ENCODE measurements around the gene VSIG10.

VSIG10 gene

DNA sequence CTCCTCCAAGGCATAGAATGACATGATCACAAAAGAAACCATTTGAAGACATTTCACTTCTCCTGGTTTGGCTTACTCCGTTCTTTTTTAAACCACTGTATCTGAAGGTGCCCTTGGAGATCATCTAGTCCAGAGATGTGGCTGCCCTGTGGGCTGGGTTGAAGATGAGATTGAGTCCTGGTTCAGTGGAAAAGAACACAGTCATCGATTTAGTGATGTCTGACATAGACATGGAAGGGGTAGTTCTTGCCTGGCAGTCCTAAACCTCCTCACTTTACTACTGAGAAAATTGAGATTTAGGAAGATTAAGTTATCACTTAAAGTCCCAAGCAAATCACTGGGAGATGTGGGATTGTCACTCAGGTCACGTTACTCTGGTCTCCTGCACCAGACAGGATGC, 2.8 kb downstream of the VSIG10 start:
- ATAC-seq = no peak
- no peak for TF ChIP-seq PATZ1 (CRISPR knock-in tag; IDR thresholded peaks at IDR 0.05; ENCODE audit: borderline replicate concordance)
- TF ChIP-seq, protein P1, sequence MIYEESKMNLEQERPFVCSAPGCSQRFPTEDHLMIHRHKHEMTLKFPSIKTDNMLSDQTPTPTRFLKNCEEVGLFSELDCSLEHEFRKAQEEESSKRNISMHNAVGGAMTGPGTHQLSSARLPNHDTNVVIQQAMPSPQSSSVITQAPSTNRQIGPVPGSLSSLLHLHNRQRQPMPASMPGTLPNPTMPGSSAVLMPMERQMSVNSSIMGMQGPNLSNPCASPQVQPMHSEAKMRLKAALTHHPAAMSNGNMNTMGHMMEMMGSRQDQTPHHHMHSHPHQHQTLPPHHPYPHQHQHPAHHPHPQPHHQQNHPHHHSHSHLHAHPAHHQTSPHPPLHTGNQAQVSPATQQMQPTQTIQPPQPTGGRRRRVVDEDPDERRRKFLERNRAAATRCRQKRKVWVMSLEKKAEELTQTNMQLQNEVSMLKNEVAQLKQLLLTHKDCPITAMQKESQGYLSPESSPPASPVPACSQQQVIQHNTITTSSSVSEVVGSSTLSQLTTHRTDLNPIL (CRISPR knock-in tag; IDR thresholded peaks at IDR 0.05; ENCODE audit: low read depth) = no peak
- TF ChIP-seq CSDC2 (CRISPR knock-in tag; IDR thresholded peaks at IDR 0.05) = no peak
- TF ChIP-seq ARNTL (CRISPR knock-in tag; IDR thresholded peaks at IDR 0.05; ENCODE audit: borderline replicate concordance, low read depth) = no peak
- no peak for TF ChIP-seq GLIS3 (CRISPR knock-in tag; IDR thresholded peaks at IDR 0.05)
- no peak for TF ChIP-seq ZFP30 (CRISPR knock-in tag; IDR thresholded peaks at IDR 0.05)
- no peak for TF ChIP-seq ISL1 (CRISPR knock-in tag; IDR thresholded peaks at IDR 0.05)
- TF ChIP-seq, protein P2, sequence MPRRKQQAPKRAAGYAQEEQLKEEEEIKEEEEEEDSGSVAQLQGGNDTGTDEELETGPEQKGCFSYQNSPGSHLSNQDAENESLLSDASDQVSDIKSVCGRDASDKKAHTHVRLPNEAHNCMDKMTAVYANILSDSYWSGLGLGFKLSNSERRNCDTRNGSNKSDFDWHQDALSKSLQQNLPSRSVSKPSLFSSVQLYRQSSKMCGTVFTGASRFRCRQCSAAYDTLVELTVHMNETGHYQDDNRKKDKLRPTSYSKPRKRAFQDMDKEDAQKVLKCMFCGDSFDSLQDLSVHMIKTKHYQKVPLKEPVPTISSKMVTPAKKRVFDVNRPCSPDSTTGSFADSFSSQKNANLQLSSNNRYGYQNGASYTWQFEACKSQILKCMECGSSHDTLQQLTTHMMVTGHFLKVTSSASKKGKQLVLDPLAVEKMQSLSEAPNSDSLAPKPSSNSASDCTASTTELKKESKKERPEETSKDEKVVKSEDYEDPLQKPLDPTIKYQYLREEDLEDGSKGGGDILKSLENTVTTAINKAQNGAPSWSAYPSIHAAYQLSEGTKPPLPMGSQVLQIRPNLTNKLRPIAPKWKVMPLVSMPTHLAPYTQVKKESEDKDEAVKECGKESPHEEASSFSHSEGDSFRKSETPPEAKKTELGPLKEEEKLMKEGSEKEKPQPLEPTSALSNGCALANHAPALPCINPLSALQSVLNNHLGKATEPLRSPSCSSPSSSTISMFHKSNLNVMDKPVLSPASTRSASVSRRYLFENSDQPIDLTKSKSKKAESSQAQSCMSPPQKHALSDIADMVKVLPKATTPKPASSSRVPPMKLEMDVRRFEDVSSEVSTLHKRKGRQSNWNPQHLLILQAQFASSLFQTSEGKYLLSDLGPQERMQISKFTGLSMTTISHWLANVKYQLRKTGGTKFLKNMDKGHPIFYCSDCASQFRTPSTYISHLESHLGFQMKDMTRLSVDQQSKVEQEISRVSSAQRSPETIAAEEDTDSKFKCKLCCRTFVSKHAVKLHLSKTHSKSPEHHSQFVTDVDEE (CRISPR knock-in tag; IDR thresholded peaks at IDR 0.05) = no peak
- TF ChIP-seq TCF4 (CRISPR knock-in tag; IDR thresholded peaks at IDR 0.05; ENCODE audit: borderline replicate concordance) = no peak
- TF ChIP-seq OSR1 (CRISPR knock-in tag; IDR thresholded peaks at IDR 0.05) = no peak
- no peak for TF ChIP-seq ZC3H10 (CRISPR knock-in tag; IDR thresholded peaks at IDR 0.05)
- TF ChIP-seq ESRRG (CRISPR knock-in tag; IDR thresholded peaks at IDR 0.05) = no peak
- TF ChIP-seq RARB (CRISPR knock-in tag; IDR thresholded peaks at IDR 0.05) = no peak
- no peak for TF ChIP-seq BACH2 (CRISPR knock-in tag; IDR thresholded peaks at IDR 0.05; ENCODE audit: borderline replicate concordance)
- TF ChIP-seq TOX (CRISPR knock-in tag; IDR thresholded peaks at IDR 0.05; ENCODE audit: borderline replicate concordance) = no peak
- no peak for TF ChIP-seq ZNF70 (CRISPR knock-in tag; IDR thresholded peaks at IDR 0.05)
- no peak for TF ChIP-seq SNAI2 (CRISPR knock-in tag; IDR thresholded peaks at IDR 0.05)
- no peak for TF ChIP-seq ZNF565 (CRISPR knock-in tag; conservative IDR thresholded peaks at IDR 0.05; ENCODE audit: low read depth)
- TF ChIP-seq, protein P3, sequence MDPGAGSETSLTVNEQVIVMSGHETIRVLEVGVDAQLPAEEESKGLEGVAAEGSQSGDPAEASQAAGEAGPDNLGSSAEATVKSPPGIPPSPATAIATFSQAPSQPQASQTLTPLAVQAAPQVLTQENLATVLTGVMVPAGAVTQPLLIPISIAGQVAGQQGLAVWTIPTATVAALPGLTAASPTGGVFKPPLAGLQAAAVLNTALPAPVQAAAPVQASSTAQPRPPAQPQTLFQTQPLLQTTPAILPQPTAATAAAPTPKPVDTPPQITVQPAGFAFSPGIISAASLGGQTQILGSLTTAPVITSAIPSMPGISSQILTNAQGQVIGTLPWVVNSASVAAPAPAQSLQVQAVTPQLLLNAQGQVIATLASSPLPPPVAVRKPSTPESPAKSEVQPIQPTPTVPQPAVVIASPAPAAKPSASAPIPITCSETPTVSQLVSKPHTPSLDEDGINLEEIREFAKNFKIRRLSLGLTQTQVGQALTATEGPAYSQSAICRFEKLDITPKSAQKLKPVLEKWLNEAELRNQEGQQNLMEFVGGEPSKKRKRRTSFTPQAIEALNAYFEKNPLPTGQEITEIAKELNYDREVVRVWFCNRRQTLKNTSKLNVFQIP (CRISPR knock-in tag; IDR thresholded peaks at IDR 0.05; ENCODE audit: borderline replicate concordance, low read depth) = no peak
- no peak for TF ChIP-seq ZFP3 (CRISPR knock-in tag; IDR thresholded peaks at IDR 0.05)

- ATAC-seq = no peak
- TF ChIP-seq PPARA (CRISPR knock-in tag; IDR thresholded peaks at IDR 0.05; ENCODE audit: borderline replicate concordance) (no peak), ARNTL (CRISPR knock-in tag; IDR thresholded peaks at IDR 0.05; ENCODE audit: borderline replicate concordance, low read depth) (no peak), ZNF8 (CRISPR knock-in tag; IDR thresholded peaks at IDR 0.05) (no peak), TOX (CRISPR knock-in tag; IDR thresholded peaks at IDR 0.05; ENCODE audit: borderline replicate concordance) (no peak), BACH2 (CRISPR knock-in tag; IDR thresholded peaks at IDR 0.05; ENCODE audit: borderline replicate concordance) (no peak), ESRRG (CRISPR knock-in tag; IDR thresholded peaks at IDR 0.05) (no peak), SNAI2 (CRISPR knock-in tag; IDR thresholded peaks at IDR 0.05) (no peak), OSR1 (CRISPR knock-in tag; IDR thresholded peaks at IDR 0.05) (no peak), PATZ1 (CRISPR knock-in tag; IDR thresholded peaks at IDR 0.05; ENCODE audit: borderline replicate concordance) (no peak), ZNF565 (CRISPR knock-in tag; conservative IDR thresholded peaks at IDR 0.05; ENCODE audit: low read depth) (no peak), ZFP3 (CRISPR knock-in tag; IDR thresholded peaks at IDR 0.05) (no peak), CSDC2 (CRISPR knock-in tag; IDR thresholded peaks at IDR 0.05) (no peak)
- TF ChIP-seq, protein P3 (CRISPR knock-in tag; IDR thresholded peaks at IDR 0.05; ENCODE audit: borderline replicate concordance, low read depth) = no peak
- TF ChIP-seq, protein P2 (CRISPR knock-in tag; IDR thresholded peaks at IDR 0.05) = no peak
Observed at GRCh38 chr12:118098911-118099671, 4.7 kb downstream of the VSIG10 start.
